SK-N-SH treated with all-trans-retinoic acid at 6 μM for 48 hours (cell line): ENCODE data around the gene ADAM15.

Source experiments
- OSR1 ChIP-seq: fragments of 250-450 bp; sonication (Bioruptor Pico); IDR thresholded peaks from 2 replicates; pipeline ENCODE4 v1.8.0; 2022; ENCODE audit warnings: moderate library complexity, mild to moderate bottlenecking, inconsistent platforms
- PATZ1 ChIP-seq: fragments of 250-450 bp; sonication (Bioruptor Pico); IDR thresholded peaks from 2 replicates; pipeline ENCODE4 v1.8.0; 2020; ENCODE audit warnings: mild to moderate bottlenecking, moderate library complexity, borderline replicate concordance
- TSHZ2 ChIP-seq: fragments of 250-450 bp; sonication (Bioruptor Pico); IDR thresholded peaks from 2 replicates; pipeline ENCODE4 v1.5.0; 2020; ENCODE audit warnings: mild to moderate bottlenecking, moderate library complexity
- ZFP3 ChIP-seq: fragments of 250-450 bp; sonication (Bioruptor Pico); IDR thresholded peaks from 2 replicates; pipeline ENCODE4 v1.5.0; 2020; ENCODE audit warnings: mild to moderate bottlenecking, moderate library complexity
- ZNF565 ChIP-seq: fragments of 450-650 bp; formaldehyde crosslinking; conservative IDR thresholded peaks from 2 replicates; pipeline ENCODE4 v1.5.0; 2020; ENCODE audit warnings: low read depth, mild to moderate bottlenecking, moderate library complexity

- no peak for TF ChIP-seq PATZ1 (CRISPR knock-in tag)
- TF ChIP-seq ZFP3 (CRISPR knock-in tag) = no peak
- no peak for TF ChIP-seq ZNF565
- no peak for TF ChIP-seq TSHZ2
- no peak for TF ChIP-seq OSR1 (CRISPR knock-in tag)
These were observed 44.5 kb upstream of the ADAM15 start for GRCh38 chr1:155006601-155007101.
